OCI-LY1 (cell line): Measurements from ENCODE around the gene SLC13A2.

ENCODE experiments used
- H2AFZ ChIP-seq: fragments of 200-600 bp; sonication (generic), shearing (Covaris generic); 2 replicates; pipeline ENCODE4 v1.6.0; 2014; ENCODE audit warnings: antibody characterized with exemption, mild to moderate bottlenecking, low read length
- H3F3A ChIP-seq: fragments of 200-600 bp; sonication (generic), shearing (Covaris generic); 2 replicates; pipeline ENCODE4 v1.6.0; 2014; ENCODE audit warnings: mild to moderate bottlenecking, antibody characterized with exemption, low read length, moderate library complexity; ENCODE audit not compliant: insufficient read depth
- H3K27ac ChIP-seq: fragments of 200-600 bp; sonication (generic); 2 replicates; pipeline ENCODE4 v1.5.1; 2014; ENCODE audit warnings: low read length, mixed run types, mild to moderate bottlenecking, low read depth; ENCODE audit not compliant: poor library complexity, severe bottlenecking
- H3K27me3 ChIP-seq: fragments of 200-600 bp; sonication (generic); 2 replicates; pipeline ENCODE4 v1.6.0; 2014; ENCODE audit warnings: antibody characterized with exemption, mild to moderate bottlenecking, low read length, moderate library complexity; ENCODE audit not compliant: insufficient read depth
- H3K36me3 ChIP-seq: fragments of 200-600 bp; sonication (generic); 2 replicates; pipeline ENCODE4 v1.6.1; 2014; ENCODE audit warnings: mild to moderate bottlenecking, antibody characterized with exemption, low read length, moderate library complexity, mixed read lengths; ENCODE audit not compliant: insufficient read depth
- H3K4me1 ChIP-seq: fragments of 200-600 bp; sonication (generic); 2 replicates; pipeline ENCODE4 v1.5.1; 2014; ENCODE audit warnings: mild to moderate bottlenecking, low read length, moderate library complexity; ENCODE audit not compliant: insufficient read depth, severe bottlenecking
- H3K4me2 ChIP-seq: fragments of 200-600 bp; sonication (generic), shearing (Covaris generic); 2 replicates; pipeline ENCODE4 v1.6.1; 2014; ENCODE audit warnings: low read length
- H3K4me3 ChIP-seq: fragments of 200-600 bp; sonication (generic); 2 replicates; pipeline ENCODE4 v1.5.1; 2014; ENCODE audit warnings: low read length, low read depth, mild to moderate bottlenecking, mixed read lengths; ENCODE audit not compliant: poor library complexity, severe bottlenecking
- H3K79me2 ChIP-seq: fragments of 200-600 bp; shearing (Covaris generic); 2 replicates; pipeline ENCODE4 v1.6.1; 2016; ENCODE audit warnings: mixed run types, low read length, mixed read lengths; ENCODE audit not compliant: insufficient read depth
- H3K9ac ChIP-seq: fragments of 200-600 bp; sonication (generic), shearing (Covaris generic); 2 replicates; pipeline ENCODE4 v1.6.1; 2014; ENCODE audit warnings: mild to moderate bottlenecking, low read length, mixed read lengths
- H3K9me2 ChIP-seq: fragments of 200-600 bp; sonication (generic), shearing (Covaris generic); 2 replicates; pipeline ENCODE4 v1.6.1; 2014; ENCODE audit warnings: low read depth, mild to moderate bottlenecking, low read length, mixed read lengths
- H3K9me3 ChIP-seq: fragments of 200-600 bp; shearing (Covaris generic); 2 replicates; pipeline ENCODE4 v1.6.1; 2014; ENCODE audit warnings: low read length, mixed read lengths
- H4K20me1 ChIP-seq: fragments of 200-600 bp; sonication (generic), shearing (Covaris generic); 2 replicates; pipeline ENCODE4 v1.6.0; 2016; ENCODE audit warnings: mild to moderate bottlenecking, low read length; ENCODE audit not compliant: insufficient read depth
- CTCF ChIP-seq: fragments of 200-600 bp; sonication (generic), shearing (Covaris generic); IDR thresholded peaks from 2 replicates; pipeline ENCODE4 v1.5.1; 2017; ENCODE audit warnings: mild to moderate bottlenecking, antibody characterized with exemption, low read length, moderate library complexity, mixed read lengths
- EZH2 ChIP-seq: fragments of 200-600 bp; sonication (generic), shearing (Covaris generic); IDR thresholded peaks from 2 replicates; pipeline ENCODE4 v1.8.0; 2017; ENCODE audit warnings: borderline replicate concordance, mixed run types, mild to moderate bottlenecking, antibody characterized with exemption, low read length, moderate library complexity, mixed read lengths

The SLC13A2 gene

DNA sequence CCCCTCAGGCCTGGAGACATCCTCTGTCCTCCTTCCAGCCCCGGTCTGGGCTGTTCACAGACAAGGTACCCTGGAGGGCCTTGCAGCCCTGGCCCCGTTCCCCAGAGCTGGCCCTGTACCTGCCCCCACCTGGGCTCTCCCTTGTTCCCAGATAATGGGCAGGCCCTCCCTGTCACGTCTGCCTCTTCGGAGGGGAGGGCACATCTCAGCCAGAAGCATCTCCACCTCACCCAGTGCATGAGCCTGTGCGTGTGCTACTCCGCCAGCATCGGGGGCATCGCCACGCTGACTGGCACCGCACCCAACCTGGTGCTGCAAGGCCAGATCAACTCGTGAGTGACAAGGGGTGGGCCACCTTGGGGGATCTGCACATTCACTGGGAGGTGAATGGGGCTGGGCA, 17.8 kb downstream of the SLC13A2 start:
- no peak overlapping the region for H3K27ac ChIP-seq
- H3K4me1 ChIP-seq: no peaks in the 10 kb centered on the region
- no peak overlapping the region for H3K4me3 ChIP-seq
- H3F3A ChIP-seq: no peaks in the 10 kb centered on the region
- TF ChIP-seq EZH2 (no peak), CTCF (no peak)
- H3K79me2 ChIP-seq: no peaks in the 10 kb centered on the region
- H3K36me3 ChIP-seq: no peaks in the 10 kb centered on the region
- no peaks in the 10 kb centered on the region for H4K20me1 ChIP-seq
- H3K27me3 ChIP-seq: peaks cover 4% of the 10 kb centered on the region
- H3K9ac ChIP-seq: no peak overlapping the region
- H3K9me2 ChIP-seq: no peaks in the 10 kb centered on the region
- no peaks in the 10 kb centered on the region for H3K9me3 ChIP-seq
- no peak overlapping the region for H3K4me2 ChIP-seq
- H2AFZ ChIP-seq: no peak overlapping the region

GRCh38 chr17:28491860-28492259, 18.4 kb downstream of the SLC13A2 start:
- Histone ChIP-seq H3K4me3 (no peak overlapping the region), H4K20me1 (no peaks in the 10 kb centered on the region), H3K9ac (no peak overlapping the region), H3K36me3 (no peaks in the 10 kb centered on the region), H3K4me1 (no peaks in the 10 kb centered on the region), H2AFZ (no peak overlapping the region), H3K79me2 (no peaks in the 10 kb centered on the region), H3F3A (no peaks in the 10 kb centered on the region), H3K27me3 (peaks cover 4% of the 10 kb centered on the region), H3K27ac (no peak overlapping the region), H3K9me3 (no peaks in the 10 kb centered on the region), H3K9me2 (no peaks in the 10 kb centered on the region), H3K4me2 (no peak overlapping the region)
- no peak for TF ChIP-seq CTCF
- no peak for TF ChIP-seq EZH2

- Histone ChIP-seq H3K9me2 (no peaks in the 10 kb centered on the region), H3K79me2 (no peaks in the 10 kb centered on the region), H2AFZ (no peak overlapping the region), H3K27me3 (peaks cover 4% of the 10 kb centered on the region), H4K20me1 (no peaks in the 10 kb centered on the region), H3K4me3 (no peak overlapping the region), H3K4me2 (no peak overlapping the region), H3K4me1 (no peaks in the 10 kb centered on the region), H3K27ac (no peak overlapping the region), H3K9ac (no peak overlapping the region), H3K36me3 (no peaks in the 10 kb centered on the region), H3F3A (no peaks in the 10 kb centered on the region), H3K9me3 (no peaks in the 10 kb centered on the region)
- TF ChIP-seq EZH2 (no peak), CTCF (no peak)
These were observed 19.2 kb downstream of the SLC13A2 start for GRCh38 chr17:28492352-28493310.
